ENCODE data around the gene SGSH. TPM values are rescaled to one million over a fixed set of nuclear protein-coding genes. Genes with fewer than 3 reads are reported as not detected.
A peak's percentile ranks its signal among the peaks of the same experiment; 100 is the strongest.

Gene SGSH
- total RNA-seq, 1 donor from 2014 or later, result 7.2 TPM

- no peak for DNase-seq (ENCODE audit: low spot score)
- Histone ChIP-seq H3K4me3 (peak overlapping the region; percentile 100), H3K27me3 (no peaks in the 10 kb centered on the region), H3K27ac (no peak overlapping the region), H3K9ac (peak overlapping the region; percentile 66), H3K79me2 (ENCODE audit: low read depth) (peaks cover 15% of the 10 kb centered on the region), H3K4me1 (peaks cover 18% of the 10 kb centered on the region), H3K36me3 (no peaks in the 10 kb centered on the region), H2AFZ (replicated peaks) (no peak overlapping the region), H3K4me2 (peak overlapping the region; percentile 92), H3F3A (ENCODE audit: low read depth) (peaks cover 3% of the 10 kb centered on the region), H3K9me3 (ENCODE audit: low read depth) (no peaks in the 10 kb centered on the region), H4K20me1 (ENCODE audit: low read depth) (peaks cover 4% of the 10 kb centered on the region)
- Mint-ChIP-seq H3K36me3 (peaks cover 10% of the 10 kb centered on the region), H3K4me1 (peaks cover 29% of the 10 kb centered on the region), H3K9me3 (no peaks in the 10 kb centered on the region), H3K27ac (peak overlapping the region; percentile 59), H3K4me3 (peak overlapping the region; percentile 92), H3K27me3 (ENCODE audit: insufficient read depth, low read depth) (peaks cover 18% of the 10 kb centered on the region)
- TF ChIP-seq CTCF (IDR thresholded peaks at IDR 0.05) (no peak), EZH2phosphoT487 (IDR thresholded peaks at IDR 0.05) (no peak), EZH2 (IDR thresholded peaks at IDR 0.05) (no peak)
Measured at GRCh38 chr17:80219013-80219762, 945 bp downstream of the SGSH start.

GRCh38 chr17:80218391-80218790, 1.7 kb downstream of the SGSH start:
- Histone ChIP-seq H3F3A (ENCODE audit: low read depth) (peaks cover 3% of the 10 kb centered on the region), H2AFZ (replicated peaks) (no peak overlapping the region), H3K4me3 (no peak overlapping the region), H3K36me3 (no peaks in the 10 kb centered on the region), H3K79me2 (ENCODE audit: low read depth) (peaks cover 15% of the 10 kb centered on the region), H3K9ac (no peak overlapping the region), H3K9me3 (ENCODE audit: low read depth) (no peaks in the 10 kb centered on the region), H3K27ac (no peak overlapping the region), H3K4me2 (no peak overlapping the region), H3K27me3 (no peaks in the 10 kb centered on the region), H4K20me1 (ENCODE audit: low read depth) (peaks cover 4% of the 10 kb centered on the region), H3K4me1 (peaks cover 18% of the 10 kb centered on the region)
- TF ChIP-seq EZH2 (IDR thresholded peaks at IDR 0.05), result no peak
- H3K4me1 Mint-ChIP-seq, result peaks cover 24% of the 10 kb centered on the region
- peaks cover 18% of the 10 kb centered on the region for H3K27me3 Mint-ChIP-seq (ENCODE audit: insufficient read depth, low read depth)
- H3K9me3 Mint-ChIP-seq, result no peaks in the 10 kb centered on the region
- peaks cover 9% of the 10 kb centered on the region for H3K36me3 Mint-ChIP-seq
- peak overlapping the region; percentile 92 for H3K4me3 Mint-ChIP-seq
- DNase-seq (ENCODE audit: low spot score), result no peak
- H3K27ac Mint-ChIP-seq, result no peak overlapping the region

GRCh38 chr17:80217703-80218362, 2.3 kb downstream of the SGSH start:
- TF ChIP-seq EZH2 (IDR thresholded peaks at IDR 0.05) (no peak), CTCF (IDR thresholded peaks at IDR 0.05) (no peak), EZH2phosphoT487 (IDR thresholded peaks at IDR 0.05) (no peak)
- H4K20me1 ChIP-seq (ENCODE audit: low read depth), result peaks cover 4% of the 10 kb centered on the region
- peaks cover 3% of the 10 kb centered on the region for H3F3A ChIP-seq (ENCODE audit: low read depth)
- no peak overlapping the region for H2AFZ ChIP-seq (replicated peaks)
- H3K36me3 ChIP-seq, result no peaks in the 10 kb centered on the region
- Mint-ChIP-seq H3K4me3 (peak overlapping the region; percentile 58), H3K4me1 (peaks cover 19% of the 10 kb centered on the region), H3K9me3 (no peaks in the 10 kb centered on the region), H3K36me3 (peaks cover 8% of the 10 kb centered on the region), H3K27me3 (ENCODE audit: insufficient read depth, low read depth) (peaks cover 15% of the 10 kb centered on the region), H3K27ac (no peak overlapping the region)
- no peak overlapping the region for H3K9ac ChIP-seq
- H3K27me3 ChIP-seq, result no peaks in the 10 kb centered on the region
- no peak for DNase-seq (ENCODE audit: low spot score)
- H3K79me2 ChIP-seq (ENCODE audit: low read depth), result peaks cover 15% of the 10 kb centered on the region
- H3K4me2 ChIP-seq, result no peak overlapping the region
- peaks cover 18% of the 10 kb centered on the region for H3K4me1 ChIP-seq
- H3K27ac ChIP-seq, result no peak overlapping the region
- H3K4me3 ChIP-seq, result no peak overlapping the region
- H3K9me3 ChIP-seq (ENCODE audit: low read depth), result no peaks in the 10 kb centered on the region

Measured in neural progenitor cell (in vitro differentiated cells).